ENCODE results near the gene GADD45G. TPM values are rescaled to one million over a fixed set of nuclear protein-coding genes. Genes with fewer than 3 reads are reported as not detected.

Gene GADD45G, protein sequence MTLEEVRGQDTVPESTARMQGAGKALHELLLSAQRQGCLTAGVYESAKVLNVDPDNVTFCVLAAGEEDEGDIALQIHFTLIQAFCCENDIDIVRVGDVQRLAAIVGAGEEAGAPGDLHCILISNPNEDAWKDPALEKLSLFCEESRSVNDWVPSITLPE
- total RNA-seq (2022; extraction: Qiagen RNA extraction; ENCODE audit: low read depth), result 0.19 to 0.30 TPM (median 0.24 TPM) in 4 of 5 replicates, not detected in the other

DNA sequence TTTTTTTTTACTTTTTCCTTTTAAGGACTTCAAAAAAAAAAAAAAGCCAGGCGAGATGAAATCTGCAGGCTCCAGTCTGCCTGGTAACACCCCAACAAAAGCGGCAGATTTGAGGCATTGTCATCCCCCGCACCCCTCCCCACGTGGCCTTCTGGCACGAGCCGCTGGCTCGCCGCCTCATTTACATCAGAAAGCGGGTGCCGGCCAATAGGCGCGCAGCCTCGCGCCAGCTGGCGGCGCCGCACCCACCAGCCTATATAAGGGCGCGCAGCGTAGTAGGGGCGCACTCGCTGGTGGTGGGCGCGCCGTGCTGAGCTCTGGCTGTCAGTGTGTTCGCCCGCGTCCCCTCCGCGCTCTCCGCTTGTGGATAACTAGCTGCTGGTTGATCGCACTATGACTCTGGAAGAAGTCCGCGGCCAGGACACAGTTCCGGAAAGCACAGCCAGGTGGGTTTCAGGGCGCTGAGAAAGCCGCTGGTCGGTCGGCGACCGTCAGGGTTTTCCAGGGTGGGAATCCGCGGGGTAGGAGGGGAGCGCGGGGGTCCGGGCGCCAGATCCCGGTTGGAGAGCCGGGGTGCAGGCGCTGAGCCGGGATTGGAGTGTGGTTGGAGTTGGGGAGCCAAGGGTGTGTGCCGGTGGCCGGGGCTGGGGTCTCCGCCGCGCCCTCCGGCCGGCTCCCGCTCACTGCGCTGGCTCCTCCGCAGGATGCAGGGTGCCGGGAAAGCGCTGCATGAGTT lies at the start of gene GADD45G:
TSS of gene GADD45G (plus strand) at position 284 of the 736 bp plus-strand sequence. CDS start at position 394, 110 bp downstream.

Other genes with a start within 250 kb of the GADD45G start
- 4.7 to 7.2 TPM (median 6.1 TPM) in 5 replicates for gene SEMA4D, start 106.9 kb upstream of the GADD45G start, total RNA-seq (2022; extraction: Qiagen RNA extraction; ENCODE audit: low read depth)

Data from A549 treated with DMSO at 1 μM for 4 hours (cell line).